Astrocyte (in vitro differentiated cells and primary cell): Measurements from ENCODE around the gene KCNH2. TPM values are rescaled to one million over a fixed set of nuclear protein-coding genes. Genes with fewer than 3 reads are reported as not detected.

Experiments
- DNase-seq: peaks from one replicate; pipeline ENCODE4 v3.0.0-alpha.2; 2010; ENCODE audit warnings: low read depth
- FAIRE-seq: peaks from 2 replicates; lab custom pipeline; 2011; peaks lifted over from hg19 to GRCh38; lab: Jason Lieb, UNC
- H2AFZ ChIP-seq: 2 replicates; pipeline ENCODE4 v1.6.0; 2012; ENCODE audit warnings: low read depth, low read length, inconsistent platforms
- H3K27ac ChIP-seq: 2 replicates; pipeline ENCODE4 v1.5.1; 2011; ENCODE audit warnings: low read depth, low read length, inconsistent platforms
- H3K27me3 ChIP-seq: 2 replicates; pipeline ENCODE4 v1.6.0; 2011; ENCODE audit warnings: low read length, inconsistent platforms; ENCODE audit not compliant: insufficient read depth
- H3K36me3 ChIP-seq: 2 replicates; pipeline ENCODE4 v1.5.1; 2011; ENCODE audit warnings: low read length, inconsistent platforms; ENCODE audit not compliant: insufficient read depth
- H3K4me1 ChIP-seq: 2 replicates; pipeline ENCODE4 v1.5.1; 2011; ENCODE audit warnings: low read length, inconsistent platforms; ENCODE audit not compliant: insufficient read depth
- H3K4me2 ChIP-seq: 2 replicates; pipeline ENCODE4 v1.6.0; 2012; ENCODE audit warnings: low read length, inconsistent platforms
- H3K4me3 ChIP-seq: 2 replicates; pipeline ENCODE4 v1.5.1; 2011; ENCODE audit warnings: low read depth, mild to moderate bottlenecking, low read length, inconsistent platforms; ENCODE audit not compliant: insufficient read depth
- H3K79me2 ChIP-seq: 2 replicates; pipeline ENCODE4 v1.6.0; 2012; ENCODE audit warnings: mild to moderate bottlenecking, low read length, inconsistent platforms; ENCODE audit not compliant: insufficient read depth
- H3K9ac ChIP-seq: 2 replicates; pipeline ENCODE4 v1.6.0; 2012; ENCODE audit warnings: mild to moderate bottlenecking, low read length, inconsistent platforms
- H3K9me3 ChIP-seq: 2 replicates; pipeline ENCODE4 v1.5.1; 2012; ENCODE audit warnings: low read depth, mild to moderate bottlenecking, low read length, inconsistent platforms; ENCODE audit not compliant: insufficient read depth
- H4K20me1 ChIP-seq: 2 replicates; pipeline ENCODE4 v1.6.0; 2012; ENCODE audit warnings: low read length, inconsistent platforms; ENCODE audit not compliant: insufficient read depth
- H3K27ac Mint-ChIP-seq: one replicate; pipeline ENCODE4 v1.8.0; 2021; ENCODE audit warnings: mild to moderate bottlenecking, mixed read lengths; ENCODE audit not compliant: unreplicated experiment
- H3K27me3 Mint-ChIP-seq: one replicate; pipeline ENCODE4 v1.8.0; 2021; ENCODE audit warnings: low read depth, mixed read lengths; ENCODE audit not compliant: unreplicated experiment
- H3K36me3 Mint-ChIP-seq: one replicate; pipeline ENCODE4 v1.8.0; 2021; ENCODE audit warnings: low read depth, mixed read lengths; ENCODE audit not compliant: unreplicated experiment
- H3K4me1 Mint-ChIP-seq: one replicate; pipeline ENCODE4 v1.8.0; 2021; ENCODE audit warnings: low read depth, mixed read lengths; ENCODE audit not compliant: unreplicated experiment
- H3K4me3 Mint-ChIP-seq: one replicate; pipeline ENCODE4 v1.8.0; 2021; ENCODE audit warnings: mild to moderate bottlenecking, moderate library complexity, mixed read lengths; ENCODE audit not compliant: unreplicated experiment
- H3K9me3 Mint-ChIP-seq: one replicate; pipeline ENCODE4 v1.8.0; 2021; ENCODE audit warnings: mild to moderate bottlenecking, mixed read lengths; ENCODE audit not compliant: unreplicated experiment
- EZH2 ChIP-seq: IDR thresholded peaks from 2 replicates; pipeline ENCODE4 v1.6.1; 2012; ENCODE audit warnings: mild to moderate bottlenecking, low read length, inconsistent platforms; ENCODE audit not compliant: insufficient read depth
- total RNA-seq: library from RNA; stranded (reverse); gene quantifications from 2 replicates; pipeline ENCODE4 v1.2.1, GENCODE V29; 2021
- TF ChIP-seq, protein P1 (sequence below): IDR thresholded peaks from 2 replicates; pipeline ENCODE4 v1.5.1; 2011; ENCODE audit warnings: low read depth, mild to moderate bottlenecking, inconsistent platforms, low read length, moderate library complexity; ENCODE audit not compliant: insufficient read depth

Gene KCNH2
- total RNA-seq, 1 donor from 2014 or later: 4.6 TPM

DNA sequence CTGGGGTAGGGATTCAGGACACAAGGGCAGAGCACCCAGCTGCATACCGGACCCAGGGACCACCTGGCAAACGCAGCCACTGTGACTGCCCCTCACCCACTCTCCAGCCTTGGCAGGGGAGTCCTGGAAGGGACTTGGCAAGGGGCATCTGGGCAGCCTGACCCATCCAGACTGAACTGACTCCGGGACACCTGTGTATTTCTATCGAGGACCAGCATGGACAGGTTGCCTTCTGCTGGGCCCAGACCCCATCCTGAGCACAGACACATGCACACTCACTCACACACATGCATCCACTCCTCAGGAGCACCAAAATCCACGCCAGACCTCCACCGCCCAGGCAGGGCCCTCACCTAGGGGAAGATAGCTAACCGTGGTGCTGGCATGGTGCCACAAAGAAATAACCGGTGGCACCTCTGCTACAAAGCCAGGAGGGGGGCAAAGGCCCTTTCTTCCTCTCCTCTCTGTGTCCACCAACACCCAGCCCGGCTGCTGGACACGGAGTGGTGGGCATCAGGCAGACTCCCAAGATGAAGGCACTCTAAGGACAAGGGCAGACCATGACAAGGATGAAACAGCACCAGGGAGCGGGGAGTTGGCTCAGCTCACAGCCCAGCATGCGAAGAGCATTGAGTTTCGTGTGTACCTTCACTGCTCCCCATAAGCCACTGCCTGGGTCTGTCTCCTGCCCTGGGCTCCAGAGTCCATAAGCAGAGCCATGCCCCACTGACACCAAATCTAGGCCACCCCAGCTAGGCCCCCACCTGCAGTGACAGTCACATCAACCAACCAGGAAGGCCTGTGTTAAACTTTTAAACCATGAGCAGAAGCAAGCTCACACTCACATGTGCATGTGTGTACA is 35.3 kb downstream of the KCNH2 start:
- H3K4me1 ChIP-seq: peaks cover 7% of the 10 kb centered on the region
- no peak overlapping the region for H3K4me2 ChIP-seq
- H3K9ac ChIP-seq: no peak overlapping the region
- H3K4me1 Mint-ChIP-seq: peaks cover 3% of the 10 kb centered on the region
- H3K4me3 ChIP-seq: no peak overlapping the region
- FAIRE-seq (no peak), DNase-seq (no peak)
- TF ChIP-seq, protein P1, sequence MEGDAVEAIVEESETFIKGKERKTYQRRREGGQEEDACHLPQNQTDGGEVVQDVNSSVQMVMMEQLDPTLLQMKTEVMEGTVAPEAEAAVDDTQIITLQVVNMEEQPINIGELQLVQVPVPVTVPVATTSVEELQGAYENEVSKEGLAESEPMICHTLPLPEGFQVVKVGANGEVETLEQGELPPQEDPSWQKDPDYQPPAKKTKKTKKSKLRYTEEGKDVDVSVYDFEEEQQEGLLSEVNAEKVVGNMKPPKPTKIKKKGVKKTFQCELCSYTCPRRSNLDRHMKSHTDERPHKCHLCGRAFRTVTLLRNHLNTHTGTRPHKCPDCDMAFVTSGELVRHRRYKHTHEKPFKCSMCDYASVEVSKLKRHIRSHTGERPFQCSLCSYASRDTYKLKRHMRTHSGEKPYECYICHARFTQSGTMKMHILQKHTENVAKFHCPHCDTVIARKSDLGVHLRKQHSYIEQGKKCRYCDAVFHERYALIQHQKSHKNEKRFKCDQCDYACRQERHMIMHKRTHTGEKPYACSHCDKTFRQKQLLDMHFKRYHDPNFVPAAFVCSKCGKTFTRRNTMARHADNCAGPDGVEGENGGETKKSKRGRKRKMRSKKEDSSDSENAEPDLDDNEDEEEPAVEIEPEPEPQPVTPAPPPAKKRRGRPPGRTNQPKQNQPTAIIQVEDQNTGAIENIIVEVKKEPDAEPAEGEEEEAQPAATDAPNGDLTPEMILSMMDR: no peak
- no peak for TF ChIP-seq EZH2
- H3K9me3 Mint-ChIP-seq: no peaks in the 10 kb centered on the region
- H3K36me3 ChIP-seq: no peaks in the 10 kb centered on the region
- H3K27me3 ChIP-seq: peaks cover 2% of the 10 kb centered on the region
- peaks cover 21% of the 10 kb centered on the region for H3K27me3 Mint-ChIP-seq
- H3K9me3 ChIP-seq: no peaks in the 10 kb centered on the region
- H3K79me2 ChIP-seq: no peaks in the 10 kb centered on the region
- no peak overlapping the region for H3K4me3 Mint-ChIP-seq
- H4K20me1 ChIP-seq: no peaks in the 10 kb centered on the region
- no peak overlapping the region for H3K27ac ChIP-seq
- no peak overlapping the region for H2AFZ ChIP-seq
- H3K27ac Mint-ChIP-seq: no peak overlapping the region
- H3K36me3 Mint-ChIP-seq: no peaks in the 10 kb centered on the region

DNA sequence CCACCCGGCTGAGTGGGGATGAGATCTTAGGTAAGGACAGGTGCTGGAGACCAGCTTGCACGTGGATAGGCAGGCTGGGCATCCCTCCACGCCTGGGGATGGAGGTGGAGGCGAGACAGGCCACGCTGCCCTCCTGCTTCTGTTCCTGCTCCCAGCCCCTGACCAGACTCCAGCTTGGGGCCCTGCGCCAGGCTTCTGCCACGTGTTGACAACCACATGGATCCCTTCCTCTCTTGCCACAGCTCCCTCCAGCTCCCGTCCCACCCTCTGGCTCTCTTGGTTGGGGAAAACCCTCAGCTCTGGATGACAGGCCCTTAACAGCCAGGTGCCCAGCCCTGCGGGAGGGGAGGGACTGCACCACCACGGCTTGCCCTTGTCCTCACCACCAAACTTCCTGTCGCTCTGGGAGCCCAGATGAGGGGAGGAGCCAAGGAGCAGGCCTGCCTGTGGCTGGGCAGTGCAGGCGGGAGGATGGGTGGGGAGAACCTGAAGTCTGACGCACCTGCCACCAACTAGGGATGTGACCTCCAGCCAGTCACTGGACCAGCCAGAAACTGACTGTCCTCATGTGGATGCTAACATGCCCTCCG is 36.0 kb downstream of the KCNH2 start:
- Mint-ChIP-seq H3K4me3 (no peak overlapping the region), H3K27me3 (peaks cover 21% of the 10 kb centered on the region), H3K27ac (no peak overlapping the region), H3K4me1 (peaks cover 3% of the 10 kb centered on the region), H3K9me3 (no peaks in the 10 kb centered on the region), H3K36me3 (no peaks in the 10 kb centered on the region)
- H3K79me2 ChIP-seq: no peaks in the 10 kb centered on the region
- TF ChIP-seq EZH2: no peak
- TF ChIP-seq, protein P1: no peak
- peaks cover 7% of the 10 kb centered on the region for H3K4me1 ChIP-seq
- FAIRE-seq (no peak), DNase-seq (no peak)
- no peaks in the 10 kb centered on the region for H3K36me3 ChIP-seq
- H4K20me1 ChIP-seq: no peaks in the 10 kb centered on the region
- H3K9ac ChIP-seq: no peak overlapping the region
- H2AFZ ChIP-seq: no peak overlapping the region
- no peak overlapping the region for H3K4me3 ChIP-seq
- no peaks in the 10 kb centered on the region for H3K27me3 ChIP-seq
- H3K9me3 ChIP-seq: no peaks in the 10 kb centered on the region
- no peak overlapping the region for H3K4me2 ChIP-seq
- no peak overlapping the region for H3K27ac ChIP-seq
